ENCODE data around the gene CSF3.

CSF3 gene

GRCh38 chr17:40024901-40025300 is 9.7 kb downstream of the CSF3 start:
- no peak for DNase-seq (ENCODE audit: low spot score)

GRCh38 chr17:40025559-40025958 is 10.3 kb downstream of the CSF3 start:
- no peak for DNase-seq (ENCODE audit: low spot score)

GRCh38 chr17:40025991-40026815 is 11.0 kb downstream of the CSF3 start:
- no peak for DNase-seq (ENCODE audit: low spot score)

- DNase-seq (ENCODE audit: low spot score) = peak; percentile 69
These were observed 11.8 kb downstream of the CSF3 start for GRCh38 chr17:40026816-40027613.

- DNase-seq (ENCODE audit: low spot score) = no peak
These were observed 12.4 kb downstream of the CSF3 start for GRCh38 chr17:40027614-40028012.

GRCh38 chr17:40028595-40028994 is 13.4 kb downstream of the CSF3 start:
- no peak for DNase-seq (ENCODE audit: low spot score)

GRCh38 chr17:40031706-40032105 is 16.5 kb downstream of the CSF3 start:
- DNase-seq (ENCODE audit: low spot score) = no peak

GRCh38 chr17:40032322-40033320 is 17.4 kb downstream of the CSF3 start:
- no peak for DNase-seq (ENCODE audit: low spot score)

- no peak for DNase-seq (ENCODE audit: low spot score)
These were observed 18.1 kb downstream of the CSF3 start for GRCh38 chr17:40033339-40033738.

GRCh38 chr17:40034426-40035161 is 19.4 kb downstream of the CSF3 start:
- no peak for DNase-seq (ENCODE audit: low spot score)

GRCh38 chr17:40035162-40035559 is 19.9 kb downstream of the CSF3 start:
- DNase-seq (ENCODE audit: low spot score) = peak; percentile 69

- DNase-seq (ENCODE audit: low spot score) = peak; percentile 51
These were observed 23.8 kb downstream of the CSF3 start for GRCh38 chr17:40038882-40039513.

GRCh38 chr17:40041196-40041595 is 26.0 kb downstream of the CSF3 start:
- no peak for DNase-seq (ENCODE audit: low spot score)

- DNase-seq (ENCODE audit: low spot score) = no peak
These were observed 41.3 kb downstream of the CSF3 start for GRCh38 chr17:40056379-40057015.

GRCh38 chr17:40058186-40058784 is 43.0 kb downstream of the CSF3 start:
- DNase-seq (ENCODE audit: low spot score) = no peak

GRCh38 chr17:40058865-40059264 is 43.6 kb downstream of the CSF3 start:
- DNase-seq (ENCODE audit: low spot score) = no peak

- no peak for DNase-seq (ENCODE audit: low spot score)
These were observed 44.7 kb downstream of the CSF3 start for GRCh38 chr17:40059729-40060475.

- DNase-seq (ENCODE audit: low spot score) = no peak
These were observed 45.8 kb downstream of the CSF3 start for GRCh38 chr17:40060887-40061608.
